Activated naive CD8-positive, alpha-beta T cell treated with anti-CD3 and anti-CD28 coated beads, Interleukin-2, amount 10 ng/mL, durations not matched to agents 7 days and 5 days (primary cell): ENCODE results near the gene ENTREP1. TPM values are rescaled to one million over a fixed set of nuclear protein-coding genes. Genes with fewer than 3 reads are reported as not detected.

ENCODE experiments used
- ATAC-seq: fragments of 150-1000 bp; cut with Tn5 transposase; one replicate; pipeline ENCODE4 v1.10.0; 2021; ENCODE audit warnings: low read depth, moderate library complexity
- POLR2A ChIA-PET: fragments of 350-600 bp; sonication (Branson Sonifier 250); formaldehyde crosslinking; loops from one replicate; lab custom pipeline; 2021; ENCODE audit warnings: antibody characterized with exemption; lab: Charles Lee
- DNase-seq: peaks from one replicate; pipeline ENCODE4 v3.0.0; 2021
- H3K27ac Mint-ChIP-seq: one replicate; pipeline ENCODE4 v1.8.0; 2022; ENCODE audit warnings: mild to moderate bottlenecking, mixed read lengths
- H3K27me3 Mint-ChIP-seq: one replicate; pipeline ENCODE4 v1.8.0; 2022; ENCODE audit warnings: mild to moderate bottlenecking, moderate library complexity, mixed read lengths
- H3K36me3 Mint-ChIP-seq: one replicate; pipeline ENCODE4 v1.8.0; 2021; ENCODE audit warnings: mild to moderate bottlenecking, mixed read lengths
- H3K4me1 Mint-ChIP-seq: one replicate; pipeline ENCODE4 v1.8.0; 2021; ENCODE audit warnings: mixed read lengths
- H3K4me3 Mint-ChIP-seq: one replicate; pipeline ENCODE4 v1.8.0; 2022; ENCODE audit warnings: mild to moderate bottlenecking, moderate library complexity, mixed read lengths
- H3K9me3 Mint-ChIP-seq: one replicate; pipeline ENCODE4 v1.8.0; 2021; ENCODE audit warnings: mixed read lengths
- total RNA-seq, 2 experiments: library from RNA; stranded (reverse); gene quantifications; one replicate each; pipeline ENCODE4 v1.2.3, GENCODE V29; 2021

The ENTREP1 gene
- total RNA-seq, 2 experiments from 2014 or later: not detected

- H3K4me3 Mint-ChIP-seq: no peak overlapping the region
- ATAC-seq (no peak), DNase-seq (no peak)
- no peaks in the 10 kb centered on the region for H3K36me3 Mint-ChIP-seq
- H3K27me3 Mint-ChIP-seq: peaks cover 5% of the 10 kb centered on the region
- no peak overlapping the region for H3K27ac Mint-ChIP-seq
- POLR2A ChIA-PET: no interaction called here
- no peaks in the 10 kb centered on the region for H3K9me3 Mint-ChIP-seq
- H3K4me1 Mint-ChIP-seq: no peaks in the 10 kb centered on the region
Observed at GRCh38 chr9:69363191-69363590, 38.2 kb downstream of the ENTREP1 start.

- Mint-ChIP-seq H3K4me1 (no peaks in the 10 kb centered on the region), H3K36me3 (no peaks in the 10 kb centered on the region), H3K27ac (no peak overlapping the region), H3K4me3 (no peak overlapping the region), H3K27me3 (peaks cover 7% of the 10 kb centered on the region), H3K9me3 (peaks cover 2% of the 10 kb centered on the region)
- ATAC-seq: no peak
- POLR2A ChIA-PET: no interaction called here
- DNase-seq: no peak
Observed at GRCh38 chr9:69364510-69365150, 39.6 kb downstream of the ENTREP1 start.

- H3K4me3 Mint-ChIP-seq: no peak overlapping the region
- no peaks in the 10 kb centered on the region for H3K36me3 Mint-ChIP-seq
- peaks cover 1% of the 10 kb centered on the region for H3K27me3 Mint-ChIP-seq
- no peaks in the 10 kb centered on the region for H3K4me1 Mint-ChIP-seq
- POLR2A ChIA-PET: no interaction called here
- H3K27ac Mint-ChIP-seq: no peak overlapping the region
- peaks cover 2% of the 10 kb centered on the region for H3K9me3 Mint-ChIP-seq
- DNase-seq: no peak
- ATAC-seq: no peak
Observed at GRCh38 chr9:69370430-69370829, 45.4 kb downstream of the ENTREP1 start.

GRCh38 chr9:69371001-69371400 is 46.0 kb downstream of the ENTREP1 start:
- no peaks in the 10 kb centered on the region for H3K4me1 Mint-ChIP-seq
- no peak overlapping the region for H3K4me3 Mint-ChIP-seq
- H3K9me3 Mint-ChIP-seq: peaks cover 2% of the 10 kb centered on the region
- peaks cover 1% of the 10 kb centered on the region for H3K27me3 Mint-ChIP-seq
- no peaks in the 10 kb centered on the region for H3K36me3 Mint-ChIP-seq
- H3K27ac Mint-ChIP-seq: no peak overlapping the region
- POLR2A ChIA-PET: no interaction called here
- ATAC-seq (no peak), DNase-seq (no peak)

DNA sequence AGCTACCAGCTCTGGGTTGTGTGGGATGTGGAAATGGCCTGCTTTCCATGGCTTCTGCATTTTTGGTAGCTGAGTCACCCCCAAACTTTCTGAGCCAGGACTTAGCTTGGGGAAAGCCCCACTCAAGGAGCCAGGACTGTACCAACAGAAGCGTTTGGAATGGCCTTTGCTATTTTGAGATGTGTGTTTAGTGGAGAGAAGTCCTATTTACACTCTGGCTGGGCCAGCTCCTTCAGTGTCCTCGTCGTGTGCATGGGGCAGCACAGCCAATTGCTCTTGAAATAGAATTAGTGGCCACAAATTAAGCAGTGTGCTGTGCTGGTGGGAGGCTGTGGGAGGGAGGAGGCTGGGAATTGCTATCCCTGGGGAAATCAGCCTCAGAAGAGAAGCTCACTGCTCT is 51.6 kb downstream of the ENTREP1 start:
- Mint-ChIP-seq H3K27ac (no peak overlapping the region), H3K27me3 (no peaks in the 10 kb centered on the region)

GRCh38 chr9:69377291-69377690 is 52.3 kb downstream of the ENTREP1 start:
- ATAC-seq: no peak
- no peak overlapping the region for H3K27ac Mint-ChIP-seq
- no peaks in the 10 kb centered on the region for H3K36me3 Mint-ChIP-seq
- no peak overlapping the region for H3K4me3 Mint-ChIP-seq
- no peaks in the 10 kb centered on the region for H3K27me3 Mint-ChIP-seq
- POLR2A ChIA-PET: no interaction called here
- H3K9me3 Mint-ChIP-seq: no peaks in the 10 kb centered on the region
- H3K4me1 Mint-ChIP-seq: no peaks in the 10 kb centered on the region
- DNase-seq: no peak

More for the DNA sequence above, 51.6 kb downstream of the ENTREP1 start:
- Mint-ChIP-seq H3K4me1 (no peaks in the 10 kb centered on the region), H3K36me3 (no peaks in the 10 kb centered on the region), H3K9me3 (no peaks in the 10 kb centered on the region), H3K4me3 (no peak overlapping the region)
- POLR2A ChIA-PET: no interaction called here
- DNase-seq: no peak
- ATAC-seq: no peak

GRCh38 chr9:69377981-69378380 is 53.0 kb downstream of the ENTREP1 start:
- no peak for ATAC-seq

GRCh38 chr9:69379270-69379982 is 54.4 kb downstream of the ENTREP1 start:
- no peak overlapping the region for H3K4me3 Mint-ChIP-seq

More at GRCh38 chr9:69377981-69378380, 53.0 kb downstream of the ENTREP1 start:
- no peak overlapping the region for H3K27ac Mint-ChIP-seq
- H3K4me3 Mint-ChIP-seq: no peak overlapping the region
- no peaks in the 10 kb centered on the region for H3K9me3 Mint-ChIP-seq
- POLR2A ChIA-PET: no interaction called here
- H3K4me1 Mint-ChIP-seq: no peaks in the 10 kb centered on the region
- DNase-seq: no peak
- H3K27me3 Mint-ChIP-seq: no peaks in the 10 kb centered on the region
- no peaks in the 10 kb centered on the region for H3K36me3 Mint-ChIP-seq

GRCh38 chr9:69380301-69380700 is 55.3 kb downstream of the ENTREP1 start:
- ATAC-seq: no peak
- no peak for DNase-seq
- peaks cover 2% of the 10 kb centered on the region for H3K27me3 Mint-ChIP-seq
- POLR2A ChIA-PET: no interaction called here
- no peaks in the 10 kb centered on the region for H3K36me3 Mint-ChIP-seq
- H3K27ac Mint-ChIP-seq: no peak overlapping the region
- H3K4me3 Mint-ChIP-seq: no peak overlapping the region
- H3K9me3 Mint-ChIP-seq: no peaks in the 10 kb centered on the region
- no peaks in the 10 kb centered on the region for H3K4me1 Mint-ChIP-seq

More at GRCh38 chr9:69379270-69379982, 54.4 kb downstream of the ENTREP1 start:
- no peak for ATAC-seq
- Mint-ChIP-seq H3K27ac (no peak overlapping the region), H3K4me1 (no peaks in the 10 kb centered on the region), H3K9me3 (no peaks in the 10 kb centered on the region), H3K36me3 (no peaks in the 10 kb centered on the region), H3K27me3 (no peaks in the 10 kb centered on the region)
- POLR2A ChIA-PET: no interaction called here
- DNase-seq: no peak

DNA sequence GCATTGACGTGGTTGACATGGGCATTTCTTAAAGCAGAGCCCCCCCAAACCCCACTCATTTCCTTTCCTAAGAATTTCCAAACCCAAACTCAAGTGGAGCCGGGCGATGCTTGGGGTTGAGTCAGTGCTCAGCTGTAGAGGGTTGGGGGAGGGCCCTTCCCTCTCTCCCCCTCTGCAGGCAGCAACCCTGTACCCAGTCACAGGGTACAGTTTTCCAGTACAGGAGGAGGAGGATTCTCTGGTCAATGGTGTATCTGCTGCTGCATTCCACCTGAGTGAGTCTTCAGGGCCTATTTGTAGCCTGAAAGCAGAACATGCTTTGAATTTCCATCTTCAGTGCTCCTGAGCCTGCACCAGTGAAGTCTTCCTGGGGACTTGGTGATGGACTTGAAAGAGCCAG is 55.8 kb downstream of the ENTREP1 start:
- peaks cover 2% of the 10 kb centered on the region for H3K27me3 Mint-ChIP-seq
- DNase-seq (no peak), ATAC-seq (no peak)
- no peaks in the 10 kb centered on the region for H3K9me3 Mint-ChIP-seq
- H3K36me3 Mint-ChIP-seq: no peaks in the 10 kb centered on the region
- H3K27ac Mint-ChIP-seq: no peak overlapping the region
- H3K4me3 Mint-ChIP-seq: no peak overlapping the region
- POLR2A ChIA-PET: no interaction called here
- H3K4me1 Mint-ChIP-seq: no peaks in the 10 kb centered on the region

DNA sequence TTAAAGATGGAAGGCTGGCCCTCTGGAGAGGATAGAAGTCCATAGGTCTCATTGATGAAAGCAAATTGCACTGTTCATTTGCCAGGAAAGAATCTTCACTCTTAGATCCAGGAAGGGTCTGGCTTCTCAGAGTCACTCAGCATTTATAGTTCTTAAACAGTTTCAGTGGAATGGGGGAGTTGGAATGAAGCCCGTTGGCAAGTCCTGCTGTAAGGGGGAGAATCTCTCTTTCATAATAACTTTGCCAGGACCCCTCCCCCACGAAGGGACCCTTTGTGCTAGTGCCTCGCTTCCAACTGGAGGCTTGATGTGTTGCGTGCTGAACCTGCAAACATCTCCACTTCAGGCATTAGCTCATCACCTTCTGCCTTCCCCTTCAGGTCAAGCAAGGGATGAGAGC is 57.1 kb downstream of the ENTREP1 start:
- DNase-seq (no peak), ATAC-seq (no peak)
- H3K27ac Mint-ChIP-seq: no peak overlapping the region
- no peaks in the 10 kb centered on the region for H3K4me1 Mint-ChIP-seq
- H3K4me3 Mint-ChIP-seq: no peak overlapping the region
- no peaks in the 10 kb centered on the region for H3K9me3 Mint-ChIP-seq
- no peaks in the 10 kb centered on the region for H3K36me3 Mint-ChIP-seq
- POLR2A ChIA-PET: no interaction called here
- peaks cover 6% of the 10 kb centered on the region for H3K27me3 Mint-ChIP-seq

GRCh38 chr9:69385581-69386033 is 60.6 kb downstream of the ENTREP1 start:
- Mint-ChIP-seq H3K4me3 (no peak overlapping the region), H3K27ac (no peak overlapping the region), H3K36me3 (no peaks in the 10 kb centered on the region), H3K27me3 (peaks cover 6% of the 10 kb centered on the region), H3K9me3 (no peaks in the 10 kb centered on the region), H3K4me1 (no peaks in the 10 kb centered on the region)
- DNase-seq: no peak
- POLR2A ChIA-PET: no interaction called here
- no peak for ATAC-seq

DNA sequence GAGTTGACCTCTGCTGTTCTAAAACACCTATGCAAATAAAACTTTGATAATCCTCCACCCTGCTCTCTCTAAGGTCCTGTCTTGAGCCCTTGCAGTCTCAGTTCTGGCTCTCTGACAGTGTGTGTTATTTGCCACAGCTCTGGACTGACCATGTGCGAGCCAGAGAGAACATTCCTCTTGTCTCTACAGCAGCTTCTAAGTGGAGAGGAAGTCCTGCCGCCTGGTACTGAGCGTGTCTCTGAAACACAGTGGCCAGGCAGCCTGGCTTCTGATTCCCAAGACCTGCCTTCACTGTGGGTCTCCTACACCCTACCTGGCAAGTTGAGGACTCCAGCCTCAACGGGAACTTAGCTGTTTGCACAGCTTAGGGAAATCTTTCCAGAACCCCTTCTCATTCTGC is 61.6 kb downstream of the ENTREP1 start:
- ATAC-seq: no peak
- DNase-seq: no peak
- peaks cover 6% of the 10 kb centered on the region for H3K27me3 Mint-ChIP-seq
- H3K27ac Mint-ChIP-seq: no peak overlapping the region
- no peak overlapping the region for H3K4me3 Mint-ChIP-seq
- no peaks in the 10 kb centered on the region for H3K9me3 Mint-ChIP-seq
- POLR2A ChIA-PET: no interaction called here
- H3K4me1 Mint-ChIP-seq: no peaks in the 10 kb centered on the region
- H3K36me3 Mint-ChIP-seq: no peaks in the 10 kb centered on the region

DNA sequence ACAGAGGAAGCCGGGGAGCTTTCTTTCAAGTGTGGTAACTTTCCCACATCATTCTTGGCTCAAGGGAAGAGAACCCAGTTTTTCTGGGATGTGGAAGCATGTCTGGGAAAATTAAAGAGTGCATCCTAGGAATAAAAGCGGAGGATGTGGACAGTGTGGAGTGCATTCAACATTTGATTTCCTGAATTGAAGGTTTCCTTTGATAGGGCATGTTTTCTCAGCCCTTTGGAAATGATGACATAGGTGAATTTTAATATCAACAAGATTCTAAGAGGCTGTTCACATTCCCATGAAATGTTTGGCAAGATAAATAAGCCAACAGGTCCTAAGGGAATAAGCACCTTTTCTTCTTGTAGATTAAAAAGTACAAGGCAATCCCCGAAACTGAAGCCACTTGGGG is 63.6 kb downstream of the ENTREP1 start:
- no peak for ATAC-seq
- H3K4me1 Mint-ChIP-seq: no peaks in the 10 kb centered on the region
- POLR2A ChIA-PET: no interaction called here
- no peak overlapping the region for H3K4me3 Mint-ChIP-seq
- no peak for DNase-seq
- no peaks in the 10 kb centered on the region for H3K9me3 Mint-ChIP-seq
- peaks cover 6% of the 10 kb centered on the region for H3K27me3 Mint-ChIP-seq
- no peak overlapping the region for H3K27ac Mint-ChIP-seq
- no peaks in the 10 kb centered on the region for H3K36me3 Mint-ChIP-seq
